M059J (cell line): Measurements from ENCODE around the gene ZNF853. TPM values are rescaled to one million over a fixed set of nuclear protein-coding genes. Genes with fewer than 3 reads are reported as not detected.
"Not testable (repeated sequence)": the region's sequence is repeated elsewhere in the genome, so short reads cannot be mapped to it uniquely, and the experiment has no call there.

Experiments
- DNase-seq: peaks from one replicate; pipeline ENCODE4 v3.0.0-alpha.2; 2012; ENCODE audit warnings: low read depth
- total RNA-seq: library from RNA; depleted of rRNA; stranded (reverse); fragments of >200 nt; shearing (Covaris generic); gene quantifications from 2 replicates; pipeline ENCODE4 v1.2.3, GENCODE V29; 2014; rRNA removed

Gene ZNF853
- 0.25 and 0.94 TPM in 2 replicates for total RNA-seq

- DNase-seq: no peak
Measured at GRCh38 chr7:6614953-6615722, at the start of gene ZNF853. Gene ZNF853 (plus strand): TSS chr7:6615610. CDS start chr7:6616175, 565 bp downstream.

GRCh38 chr7:6565655-6566054, 49.8 kb upstream of the ZNF853 start:
- DNase-seq: no peak

- DNase-seq: no peak
Measured at GRCh38 chr7:6567886-6568285, 47.5 kb upstream of the ZNF853 start.

- DNase-seq: peak; percentile 20
Measured at GRCh38 chr7:6571160-6571779, 44.1 kb upstream of the ZNF853 start.

- DNase-seq: no peak
Measured at GRCh38 chr7:6575281-6576023, 40.0 kb upstream of the ZNF853 start.

GRCh38 chr7:6576024-6576866, 39.2 kb upstream of the ZNF853 start:
- peak; percentile 68 for DNase-seq

GRCh38 chr7:6576867-6577368, 38.5 kb upstream of the ZNF853 start:
- not testable (repeated sequence) for DNase-seq

GRCh38 chr7:6577369-6578113, 37.9 kb upstream of the ZNF853 start, which contains the start of gene ZDHHC4:
Gene ZDHHC4 (plus strand): TSS chr7:6577454. CDS start chr7:6580562, 3,108 bp downstream.
- DNase-seq: peak; percentile 88

- DNase-seq: peak; percentile 17
Measured at GRCh38 chr7:6578114-6579084, 37.0 kb upstream of the ZNF853 start.

GRCh38 chr7:6579446-6579845, 36.0 kb upstream of the ZNF853 start:
- peak; percentile 59 for DNase-seq

GRCh38 chr7:6585746-6586432, 29.5 kb upstream of the ZNF853 start:
- DNase-seq: not testable (repeated sequence)

GRCh38 chr7:6588566-6588965, 26.8 kb upstream of the ZNF853 start:
- DNase-seq: no peak

- no peak for DNase-seq
Measured at GRCh38 chr7:6589151-6589828, 26.1 kb upstream of the ZNF853 start.

GRCh38 chr7:6589829-6590644, 25.4 kb upstream of the ZNF853 start, which contains the start of gene INTS15:
Gene INTS15 (plus strand): TSS chr7:6590021. CDS start chr7:6590284, 263 bp downstream.
- DNase-seq: peak; percentile 70

- DNase-seq: peak; percentile 47
Measured at GRCh38 chr7:6590645-6591110, 24.7 kb upstream of the ZNF853 start.

- DNase-seq: no peak
Measured at GRCh38 chr7:6600093-6600492, 15.3 kb upstream of the ZNF853 start.

GRCh38 chr7:6604458-6604857, 11.0 kb upstream of the ZNF853 start:
- DNase-seq: no peak
